PC-3 (cell line): ENCODE measurements around the gene CXorf58. TPM values are rescaled to one million over a fixed set of nuclear protein-coding genes. Genes with fewer than 3 reads are reported as not detected.

Source experiments
- ATAC-seq: fragments of 200-7000 bp; cut with Tn5 transposase; 2 replicates; pipeline ENCODE4 v1.9.1; 2020; ENCODE audit warnings: mild to moderate bottlenecking, moderate library complexity
- BruUV-seq: library from RNA; stranded (reverse); fragments of 400-500 nt; replicated peaks from 2 replicates; lab custom pipeline; 2021; lab: Mats Ljungman, UMichigan
- CTCF ChIA-PET: fragments of 300-600 bp; sonication (Branson Sonifier 250); formaldehyde crosslinking; loops from one replicate; lab custom pipeline; 2022; ENCODE audit warnings: antibody characterized with exemption; lab: Charles Lee
- POLR2A ChIA-PET: fragments of 300-600 bp; sonication (Branson Sonifier 250); formaldehyde crosslinking; loops from one replicate; lab custom pipeline; 2022; ENCODE audit warnings: antibody characterized with exemption; ENCODE audit not compliant: unreplicated experiment; lab: Charles Lee
- DNase-seq: peaks from one replicate; pipeline ENCODE4 v3.0.0-alpha.2; 2015
- H2AFZ ChIP-seq: fragments of 300-600 bp; sonication (generic); 2 replicates; pipeline ENCODE4 v1.6.0; 2016; ENCODE audit warnings: antibody characterized with exemption, low read length
- H3F3A ChIP-seq: fragments of 300-600 bp; sonication (generic); one replicate; pipeline ENCODE4 v1.6.0; 2017; ENCODE audit warnings: antibody characterized with exemption, low read length, control low read depth, mild to moderate bottlenecking; ENCODE audit not compliant: unreplicated experiment
- H3K27ac ChIP-seq: fragments of 300-600 bp; sonication (generic); 2 replicates; pipeline ENCODE4 v1.5.1; 2016; ENCODE audit warnings: mild to moderate bottlenecking, low read length
- H3K27me3 ChIP-seq: fragments of 300-600 bp; sonication (generic); 2 replicates; pipeline ENCODE4 v1.6.1; 2016; ENCODE audit warnings: low read length, mixed read lengths
- H3K36me3 ChIP-seq: fragments of 300-600 bp; sonication (generic); 2 replicates; pipeline ENCODE4 v1.6.1; 2016; ENCODE audit warnings: low read depth, mixed run types, low read length, mixed read lengths
- H3K4me1 ChIP-seq: fragments of 300-600 bp; sonication (generic); 2 replicates; pipeline ENCODE4 v1.5.1; 2016; ENCODE audit warnings: low read length; ENCODE audit not compliant: insufficient read depth
- H3K4me2 ChIP-seq: fragments of 300-600 bp; sonication (generic); 2 replicates; pipeline ENCODE4 v1.6.0; 2016; ENCODE audit warnings: low read length
- H3K4me3 ChIP-seq: fragments of 300-600 bp; sonication (generic); 2 replicates; pipeline ENCODE4 v1.5.1; 2016; ENCODE audit warnings: mild to moderate bottlenecking, low read length, mixed read lengths
- H3K79me2 ChIP-seq: fragments of 300-600 bp; sonication (generic); 2 replicates; pipeline ENCODE4 v1.6.1; 2017; ENCODE audit warnings: low read length, mixed read lengths
- H3K9ac ChIP-seq: fragments of 300-600 bp; sonication (generic); 2 replicates; pipeline ENCODE4 v1.6.0; 2016; ENCODE audit warnings: mild to moderate bottlenecking, low read length
- H3K9me2 ChIP-seq: fragments of 300-600 bp; sonication (generic); replicated peaks from 2 replicates; pipeline ENCODE4 v1.6.1; 2016; ENCODE audit warnings: mixed run types, low read length, mixed read lengths
- H3K9me3 ChIP-seq: fragments of 300-600 bp; sonication (generic); 2 replicates; pipeline ENCODE4 v1.6.1; 2016; ENCODE audit warnings: low read length, mixed read lengths
- H4K20me1 ChIP-seq: fragments of 300-600 bp; sonication (generic); 2 replicates; pipeline ENCODE4 v1.6.1; 2016; ENCODE audit warnings: low read length, mixed read lengths
- EZH2 ChIP-seq: fragments of 300-600 bp; sonication (generic); IDR thresholded peaks from one replicate; pipeline ENCODE4 v1.6.1; 2017; ENCODE audit warnings: antibody characterized with exemption, mild to moderate bottlenecking, low read length; ENCODE audit not compliant: unreplicated experiment
- EZH2phosphoT487 ChIP-seq: fragments of 300-600 bp; sonication (generic); IDR thresholded peaks from 2 replicates; pipeline ENCODE4 v1.6.1; 2018; ENCODE audit warnings: mild to moderate bottlenecking, antibody characterized with exemption, low read length, borderline replicate concordance
- intact Hi-C: fragments of 100-400 bp; cut with micrococcal nuclease; formaldehyde crosslinking; loops from 2 replicates; pipeline ENCODE4 v1.9.0; 2023
- total RNA-seq: library from RNA; depleted of rRNA; stranded (reverse); fragments of >200 nt; gene quantifications from 2 replicates; pipeline ENCODE4 v1.2.3, GENCODE V29; 2014
- TF ChIP-seq, protein P1 (sequence below): fragments of 300-600 bp; sonication (generic); conservative IDR thresholded peaks from 2 replicates; pipeline ENCODE4 v1.5.1; 2017; ENCODE audit warnings: antibody characterized with exemption, low read depth, mild to moderate bottlenecking, low read length

CXorf58 gene
- total RNA-seq, 1 experiment from 2014 or later, result not detected

GRCh38 chrX:23919148-23919547 lies 11.3 kb downstream of the CXorf58 start:
- ChIA-PET CTCF (no interaction called here), POLR2A (no interaction called here)
- Histone ChIP-seq H3K4me3 (no peak overlapping the region), H3K36me3 (no peaks in the 10 kb centered on the region), H3K27ac (no peak overlapping the region), H2AFZ (no peak overlapping the region), H4K20me1 (no peaks in the 10 kb centered on the region), H3K4me1 (no peaks in the 10 kb centered on the region), H3K4me2 (no peak overlapping the region), H3K9me3 (no peaks in the 10 kb centered on the region), H3K27me3 (no peaks in the 10 kb centered on the region), H3F3A (no peaks in the 10 kb centered on the region), H3K9ac (no peak overlapping the region), H3K79me2 (no peaks in the 10 kb centered on the region), H3K9me2 (no peaks in the 10 kb centered on the region)
- DNase-seq, result no peak
- BruUV-seq, result no TSS peak
- TF ChIP-seq, protein P1, sequence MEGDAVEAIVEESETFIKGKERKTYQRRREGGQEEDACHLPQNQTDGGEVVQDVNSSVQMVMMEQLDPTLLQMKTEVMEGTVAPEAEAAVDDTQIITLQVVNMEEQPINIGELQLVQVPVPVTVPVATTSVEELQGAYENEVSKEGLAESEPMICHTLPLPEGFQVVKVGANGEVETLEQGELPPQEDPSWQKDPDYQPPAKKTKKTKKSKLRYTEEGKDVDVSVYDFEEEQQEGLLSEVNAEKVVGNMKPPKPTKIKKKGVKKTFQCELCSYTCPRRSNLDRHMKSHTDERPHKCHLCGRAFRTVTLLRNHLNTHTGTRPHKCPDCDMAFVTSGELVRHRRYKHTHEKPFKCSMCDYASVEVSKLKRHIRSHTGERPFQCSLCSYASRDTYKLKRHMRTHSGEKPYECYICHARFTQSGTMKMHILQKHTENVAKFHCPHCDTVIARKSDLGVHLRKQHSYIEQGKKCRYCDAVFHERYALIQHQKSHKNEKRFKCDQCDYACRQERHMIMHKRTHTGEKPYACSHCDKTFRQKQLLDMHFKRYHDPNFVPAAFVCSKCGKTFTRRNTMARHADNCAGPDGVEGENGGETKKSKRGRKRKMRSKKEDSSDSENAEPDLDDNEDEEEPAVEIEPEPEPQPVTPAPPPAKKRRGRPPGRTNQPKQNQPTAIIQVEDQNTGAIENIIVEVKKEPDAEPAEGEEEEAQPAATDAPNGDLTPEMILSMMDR, result no peak
- TF ChIP-seq EZH2 (no peak), EZH2phosphoT487 (no peak)
- intact Hi-C loops, result no loop called here
- ATAC-seq, result no peak

DNA sequence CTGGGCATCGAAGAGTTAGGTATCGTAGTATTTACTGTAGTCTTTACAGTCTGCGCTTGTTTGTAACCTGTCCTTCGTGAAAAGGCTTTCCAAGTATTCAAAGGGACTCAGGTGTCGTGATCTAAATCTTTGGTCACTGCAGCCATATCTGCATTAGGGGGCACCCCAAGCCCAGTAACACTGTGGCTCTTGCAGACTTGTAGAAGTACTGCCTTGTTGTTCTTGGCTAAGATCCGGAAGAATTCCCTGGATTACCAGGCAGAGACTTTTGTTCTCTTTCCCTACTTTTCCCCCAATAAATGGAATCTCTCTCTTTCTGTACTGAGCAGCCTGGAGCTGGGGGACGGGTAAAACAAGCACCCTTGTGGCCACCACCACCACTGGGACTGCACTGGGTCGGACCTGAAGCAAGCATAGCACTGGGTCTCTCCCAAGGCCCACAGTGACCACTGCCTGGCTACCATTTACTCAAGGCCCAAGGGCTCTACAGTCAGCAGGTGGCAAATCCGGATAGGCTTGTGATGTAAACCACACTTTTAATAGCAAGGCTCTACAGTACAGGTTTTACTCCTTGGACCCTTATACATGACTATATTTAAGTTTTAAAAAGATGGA lies 12.0 kb downstream of the CXorf58 start:
- intact Hi-C loops, result no loop called here
- BruUV-seq, result no TSS peak
- no peak for DNase-seq

DNA sequence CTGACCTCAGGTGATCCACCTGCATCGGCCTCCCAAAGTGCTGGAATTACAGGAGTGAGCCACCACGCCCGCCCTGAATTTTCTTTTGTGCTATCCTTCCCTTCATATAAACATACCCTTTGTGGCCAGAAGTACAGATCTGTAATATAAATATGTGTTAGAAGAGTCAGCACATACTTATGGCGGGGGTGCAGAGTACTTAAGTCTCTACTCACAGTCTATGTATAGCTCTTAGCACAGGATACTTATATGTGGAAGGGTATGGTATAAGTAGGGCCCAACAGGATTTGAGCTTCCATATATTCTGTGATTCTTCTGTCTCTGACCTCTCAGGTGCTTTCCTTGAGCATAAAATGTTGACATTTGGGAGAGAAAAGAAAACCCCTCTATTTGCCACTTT lies 18.2 kb downstream of the CXorf58 start:
- DNase-seq, result no peak
- no peaks in the 10 kb centered on the region for H3K36me3 ChIP-seq
- no peaks in the 10 kb centered on the region for H3K9me3 ChIP-seq
- no TSS peak for BruUV-seq
- no peak overlapping the region for H3K4me2 ChIP-seq
- H3F3A ChIP-seq, result no peaks in the 10 kb centered on the region
- ChIA-PET CTCF (no interaction called here), POLR2A (no interaction called here)
- H3K79me2 ChIP-seq, result no peaks in the 10 kb centered on the region
- no peak overlapping the region for H2AFZ ChIP-seq
- H3K27me3 ChIP-seq, result no peaks in the 10 kb centered on the region
- intact Hi-C loops, result no loop called here
- no peak overlapping the region for H3K27ac ChIP-seq
- H3K9me2 ChIP-seq, result no peaks in the 10 kb centered on the region
- peaks cover 2% of the 10 kb centered on the region; the same call in 1 of the 2 replicates for H3K4me1 ChIP-seq
- H3K4me3 ChIP-seq, result no peak overlapping the region
- TF ChIP-seq EZH2, result no peak
- TF ChIP-seq, protein P1, result no peak
- no peak for TF ChIP-seq EZH2phosphoT487
- H3K9ac ChIP-seq, result no peak overlapping the region
- no peak for ATAC-seq
- no peaks in the 10 kb centered on the region for H4K20me1 ChIP-seq

More for the DNA sequence above, 12.0 kb downstream of the CXorf58 start:
- no peak for ATAC-seq
- Histone ChIP-seq H3K27me3 (no peaks in the 10 kb centered on the region), H3K4me1 (no peaks in the 10 kb centered on the region), H3K36me3 (no peaks in the 10 kb centered on the region), H2AFZ (no peak overlapping the region), H3K27ac (no peak overlapping the region), H3K9ac (no peak overlapping the region), H3K4me3 (no peak overlapping the region), H3K4me2 (no peak overlapping the region), H4K20me1 (no peaks in the 10 kb centered on the region), H3K79me2 (no peaks in the 10 kb centered on the region), H3K9me2 (no peaks in the 10 kb centered on the region), H3F3A (no peaks in the 10 kb centered on the region), H3K9me3 (no peaks in the 10 kb centered on the region)
- POLR2A ChIA-PET, result no interaction called here
- TF ChIP-seq EZH2phosphoT487, result no peak
- TF ChIP-seq, protein P1, result no peak
- no peak for TF ChIP-seq EZH2
- CTCF ChIA-PET, result no interaction called here
